Right forelimb (tissue), 1 donor: ENCODE results near the gene MED10.

ENCODE experiments used
- DNase-seq: peaks from one replicate; pipeline ENCODE4 v3.0.0-alpha.2; 2018

MED10 gene

GRCh38 chr5:6377905-6378765 lies at the start of gene MED10:
Gene MED10 (minus strand): TSS chr5:6378547. CDS start chr5:6378483, 64 bp downstream.
- DNase-seq = peak; percentile 96

GRCh38 chr5:6427694-6428093 lies 49.3 kb upstream of the MED10 start:
- no peak for DNase-seq

GRCh38 chr5:6424700-6425099 lies 46.4 kb upstream of the MED10 start:
- no peak for DNase-seq

GRCh38 chr5:6424110-6424659 lies 45.8 kb upstream of the MED10 start:
- DNase-seq = no peak

- no peak for DNase-seq
Observed at GRCh38 chr5:6423327-6424109, 45.2 kb upstream of the MED10 start.

GRCh38 chr5:6419340-6419852 lies 41.0 kb upstream of the MED10 start:
- no peak for DNase-seq

GRCh38 chr5:6418679-6419276 lies 40.4 kb upstream of the MED10 start:
- no peak for DNase-seq

GRCh38 chr5:6417657-6418056 lies 39.3 kb upstream of the MED10 start:
- DNase-seq = no peak

- DNase-seq = no peak
Observed at GRCh38 chr5:6412811-6413210, 34.5 kb upstream of the MED10 start.

GRCh38 chr5:6411141-6411540 lies 32.8 kb upstream of the MED10 start:
- DNase-seq = no peak

- DNase-seq = no peak
Observed at GRCh38 chr5:6410421-6410820, 32.1 kb upstream of the MED10 start.

GRCh38 chr5:6408627-6409446 lies 30.5 kb upstream of the MED10 start:
- DNase-seq = no peak

GRCh38 chr5:6408260-6408596 lies 29.9 kb upstream of the MED10 start:
- no peak for DNase-seq

GRCh38 chr5:6407558-6408259 lies 29.4 kb upstream of the MED10 start:
- DNase-seq = no peak

GRCh38 chr5:6405591-6405990 lies 27.2 kb upstream of the MED10 start:
- DNase-seq = no peak

- DNase-seq = no peak
Observed at GRCh38 chr5:6404129-6404528, 25.8 kb upstream of the MED10 start.

GRCh38 chr5:6403416-6403815 lies 25.1 kb upstream of the MED10 start:
- DNase-seq = no peak

GRCh38 chr5:6402939-6403338 lies 24.6 kb upstream of the MED10 start:
- no peak for DNase-seq

- no peak for DNase-seq
Observed at GRCh38 chr5:6401410-6401809, 23.1 kb upstream of the MED10 start.

GRCh38 chr5:6399980-6400910 lies 21.9 kb upstream of the MED10 start:
- DNase-seq = peak; percentile 16
